ENCODE data around the gene PGP. TPM values are rescaled to one million over a fixed set of nuclear protein-coding genes. Genes with fewer than 3 reads are reported as not detected.

PGP gene
- total and polyA plus RNA-seq, 2 of the 4 experiments (the other 2 are of a cell fraction) = 4.1 to 9.4 TPM

DNA sequence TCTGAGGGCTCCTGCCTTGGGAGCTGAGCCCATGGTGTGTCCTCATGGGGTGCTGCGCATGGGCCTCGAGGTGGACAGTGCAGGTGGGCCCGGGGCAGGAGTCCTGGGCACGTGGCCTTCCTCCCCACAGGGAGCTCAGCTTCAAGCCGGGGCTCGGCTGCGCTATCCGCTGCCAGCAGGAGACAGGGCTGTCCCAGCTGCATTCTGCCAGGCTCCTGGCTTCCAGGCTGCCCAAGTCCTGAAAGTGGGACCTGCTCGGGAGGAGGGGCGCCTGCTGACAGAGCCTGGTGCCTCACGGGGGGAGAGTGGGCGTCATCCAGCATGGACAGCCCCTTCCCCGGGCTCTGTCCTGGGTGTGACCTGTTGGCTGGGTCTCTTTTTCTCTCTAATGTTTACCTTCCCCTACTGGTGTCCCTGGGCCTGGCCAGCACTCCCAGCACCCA is 51.9 kb downstream of the PGP start:
- WGBS, 2 experiments (ENCODE audit: extremely low coverage in 2 of 2, insufficient read length in 1 of 2) = 95% methylated on average over 3 of the region's 13 CpGs; no CpG with 5 or more reads in 1 of the 2 experiments
- in situ Hi-C loops (cut with MboI; ENCODE audit: low sequenced_read_pairs) = no loop called here

More for the DNA sequence above, 51.9 kb downstream of the PGP start:
- Histone ChIP-seq H3K56ac (ENCODE audit: extremely low read depth, insufficient read depth, low read length) (no peak overlapping the region), H3K9me3 (ENCODE audit: control insufficient read depth, insufficient read depth, low read length) (no peaks in the 10 kb centered on the region), H3K27ac (ENCODE audit: insufficient read depth, low read length) (no peak overlapping the region), H3K4me1 (ENCODE audit: control insufficient read depth, insufficient read depth, low read length) (peaks cover 28% of the 10 kb centered on the region), H3K4me2 (ENCODE audit: low read depth, low read length) (no peak overlapping the region), H2BK20ac (ENCODE audit: low read depth, low read length) (no peak overlapping the region), H4K5ac (ENCODE audit: low read depth, low read length) (no peak overlapping the region), H3K4ac (ENCODE audit: low read depth, low read length) (no peak overlapping the region), H3K4me3 (ENCODE audit: insufficient read depth, low read depth, low read length) (no peak overlapping the region), H3K9me1 (ENCODE audit: insufficient read depth, low read length) (0 out of 2 replicates have a peak, but pooled peaks cover 2% of the 10 kb centered on the region), H3K14ac (replicated peaks; ENCODE audit: low read depth, low read length) (no peak overlapping the region), H3K79me1 (ENCODE audit: low read depth in 1 of 2, low read length in 2 of 2) (peaks cover 0 to 64% of the 10 kb centered on the region in 2 experiments; a peak in 3 of 4 replicates), H2AFZ (replicated peaks; ENCODE audit: low read length, poor library complexity) (peak overlapping the region; percentile 33), H3K18ac (ENCODE audit: low read depth, low read length) (no peak overlapping the region), H4K20me1 (ENCODE audit: insufficient read depth, low read length) (peaks cover 72% of the 10 kb centered on the region), H4K8ac (ENCODE audit: low read depth in 2 of 2, low read length in 2 of 2) (no peak overlapping the region), H2BK5ac (ENCODE audit: low read depth, low read length, poor library complexity, severe bottlenecking) (no peak overlapping the region), H3K27me3 (ENCODE audit: control insufficient read depth, insufficient read depth, low read length) (no peaks in the 10 kb centered on the region), H3K23ac (ENCODE audit: low read depth, low read length) (no peak overlapping the region), H2AK9ac (replicated peaks; ENCODE audit: low read depth, low read length, poor library complexity) (no peak overlapping the region), H4K91ac (ENCODE audit: insufficient read depth, low read depth, low read length) (no peak overlapping the region), H2BK15ac (ENCODE audit: low read depth, low read length) (no peak overlapping the region), H3K9ac (ENCODE audit: low read depth, low read length) (no peak overlapping the region), H2AK5ac (ENCODE audit: low read depth, low read length) (no peak overlapping the region), H3K36me3 (ENCODE audit: control insufficient read depth, insufficient read depth, low read length) (peaks cover 23% of the 10 kb centered on the region), H2BK120ac (ENCODE audit: low read depth, low read length) (no peak overlapping the region)
- no TSS peak for BruUV-seq (replicated peaks)
- ChIA-PET POLR2A (ENCODE audit: unreplicated experiment) (no interaction called here), CTCF (no interaction called here)
- intact Hi-C loops (cut with micrococcal nuclease) = no loop called here
- no peak for TF ChIP-seq BHLHE40 (IDR thresholded peaks at IDR 0.05; ENCODE audit: low read depth, low read length)
- TF ChIP-seq POLR2A (IDR thresholded peaks at IDR 0.05; ENCODE audit: low read depth, low read length) = no peak
- no peak for TF ChIP-seq CHD1 (IDR thresholded peaks at IDR 0.05; ENCODE audit: low read depth, low read length)
- TF ChIP-seq FOS (IDR thresholded peaks at IDR 0.05; ENCODE audit: low read depth, low read length) = no peak
- TF ChIP-seq RCOR1 (IDR thresholded peaks at IDR 0.05; ENCODE audit: insufficient replicate concordance, low read length) = no peak
- TF ChIP-seq MAZ (IDR thresholded peaks at IDR 0.05; ENCODE audit: borderline replicate concordance, low read depth, low read length) = no peak
- no peak for TF ChIP-seq NFE2L2 (IDR thresholded peaks at IDR 0.05; ENCODE audit: low read depth, low read length)
- TF ChIP-seq RFX5 (IDR thresholded peaks at IDR 0.05; ENCODE audit: low read depth, low read length) = no peak
- TF ChIP-seq, protein P1, sequence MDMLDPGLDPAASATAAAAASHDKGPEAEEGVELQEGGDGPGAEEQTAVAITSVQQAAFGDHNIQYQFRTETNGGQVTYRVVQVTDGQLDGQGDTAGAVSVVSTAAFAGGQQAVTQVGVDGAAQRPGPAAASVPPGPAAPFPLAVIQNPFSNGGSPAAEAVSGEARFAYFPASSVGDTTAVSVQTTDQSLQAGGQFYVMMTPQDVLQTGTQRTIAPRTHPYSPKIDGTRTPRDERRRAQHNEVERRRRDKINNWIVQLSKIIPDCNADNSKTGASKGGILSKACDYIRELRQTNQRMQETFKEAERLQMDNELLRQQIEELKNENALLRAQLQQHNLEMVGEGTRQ (IDR thresholded peaks at IDR 0.05; ENCODE audit: low read depth, low read length) = no peak
- TF ChIP-seq MXI1 (IDR thresholded peaks at IDR 0.05; ENCODE audit: borderline replicate concordance, low read depth, low read length) = no peak
- TF ChIP-seq MAFK (IDR thresholded peaks at IDR 0.05; ENCODE audit: low read depth, low read length) = no peak
- no peak for TF ChIP-seq RAD21 (IDR thresholded peaks at IDR 0.05; ENCODE audit: low read length)
- TF ChIP-seq ELK1 (IDR thresholded peaks at IDR 0.05; ENCODE audit: borderline replicate concordance, low read depth, low read length) = no peak
- no peak for TF ChIP-seq CEBPB (IDR thresholded peaks at IDR 0.05; ENCODE audit: low read depth, low read length)
- TF ChIP-seq, protein P2, sequence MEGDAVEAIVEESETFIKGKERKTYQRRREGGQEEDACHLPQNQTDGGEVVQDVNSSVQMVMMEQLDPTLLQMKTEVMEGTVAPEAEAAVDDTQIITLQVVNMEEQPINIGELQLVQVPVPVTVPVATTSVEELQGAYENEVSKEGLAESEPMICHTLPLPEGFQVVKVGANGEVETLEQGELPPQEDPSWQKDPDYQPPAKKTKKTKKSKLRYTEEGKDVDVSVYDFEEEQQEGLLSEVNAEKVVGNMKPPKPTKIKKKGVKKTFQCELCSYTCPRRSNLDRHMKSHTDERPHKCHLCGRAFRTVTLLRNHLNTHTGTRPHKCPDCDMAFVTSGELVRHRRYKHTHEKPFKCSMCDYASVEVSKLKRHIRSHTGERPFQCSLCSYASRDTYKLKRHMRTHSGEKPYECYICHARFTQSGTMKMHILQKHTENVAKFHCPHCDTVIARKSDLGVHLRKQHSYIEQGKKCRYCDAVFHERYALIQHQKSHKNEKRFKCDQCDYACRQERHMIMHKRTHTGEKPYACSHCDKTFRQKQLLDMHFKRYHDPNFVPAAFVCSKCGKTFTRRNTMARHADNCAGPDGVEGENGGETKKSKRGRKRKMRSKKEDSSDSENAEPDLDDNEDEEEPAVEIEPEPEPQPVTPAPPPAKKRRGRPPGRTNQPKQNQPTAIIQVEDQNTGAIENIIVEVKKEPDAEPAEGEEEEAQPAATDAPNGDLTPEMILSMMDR (conservative IDR thresholded peaks at IDR 0.05; ENCODE audit: low read depth, low read length) = no peak
- dilution Hi-C loops (cut with HindIII; ENCODE audit: low sequenced_read_pairs, unreplicated experiment) = no loop called here
- DNase-seq (no peak), ATAC-seq (ENCODE audit: low read depth) (no peak)
